ENCODE data around the gene RER1.

Gene RER1

GRCh38 chr1:2446861-2447260 lies 55.2 kb downstream of the RER1 start:
- DNase-seq (ENCODE audit: low read depth): no peak

- DNase-seq (ENCODE audit: low read depth): no peak
These were observed 55.8 kb downstream of the RER1 start for GRCh38 chr1:2447276-2448097.

GRCh38 chr1:2448098-2448445 lies 56.4 kb downstream of the RER1 start:
- no peak for DNase-seq (ENCODE audit: low read depth)

DNA sequence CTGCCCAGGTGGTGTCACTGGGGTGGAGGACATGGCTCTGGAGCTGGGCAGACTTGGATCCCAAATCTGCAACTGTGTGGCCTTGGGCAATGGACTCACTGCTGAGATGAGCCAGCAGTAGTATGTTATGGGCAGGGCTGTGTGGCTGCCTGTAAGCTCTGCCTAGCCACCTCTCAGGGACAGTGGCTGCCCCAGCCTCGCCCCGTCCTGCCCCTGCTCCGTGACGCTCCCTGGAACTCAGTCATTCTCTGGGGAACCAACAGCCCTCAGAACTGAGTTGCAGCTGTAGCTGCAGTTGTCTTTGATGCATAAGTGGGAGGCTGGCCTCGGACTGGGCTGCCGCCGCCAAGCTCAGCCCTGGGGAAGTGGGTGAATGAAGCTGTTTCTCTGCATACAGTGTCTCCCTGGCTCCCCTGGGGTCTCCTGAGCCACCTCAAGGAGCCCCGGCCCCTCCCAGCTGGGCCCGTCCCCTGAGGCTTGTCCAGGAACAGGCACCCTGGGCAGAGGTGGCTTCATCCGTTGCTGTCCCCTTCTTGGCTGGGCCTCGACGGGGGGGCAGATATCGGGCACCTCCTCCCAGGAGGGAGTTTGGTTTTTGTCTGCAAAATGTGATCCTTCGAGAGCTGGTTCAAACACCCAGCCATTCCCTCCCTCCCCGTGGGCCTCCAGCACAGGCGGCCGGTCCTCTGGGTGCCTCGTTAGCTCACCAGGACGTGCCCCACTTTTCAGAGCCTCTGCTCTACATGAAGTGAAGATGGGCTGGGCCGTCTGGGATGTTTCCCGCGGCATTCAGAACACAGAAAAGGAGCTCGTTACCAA lies 58.2 kb downstream of the RER1 start:
- no peak for DNase-seq (ENCODE audit: low read depth)

- DNase-seq (ENCODE audit: low read depth): no peak
These were observed 60.1 kb downstream of the RER1 start for GRCh38 chr1:2451741-2452140.

GRCh38 chr1:2452201-2452931 lies 60.7 kb downstream of the RER1 start:
- no peak for DNase-seq (ENCODE audit: low read depth)

DNA sequence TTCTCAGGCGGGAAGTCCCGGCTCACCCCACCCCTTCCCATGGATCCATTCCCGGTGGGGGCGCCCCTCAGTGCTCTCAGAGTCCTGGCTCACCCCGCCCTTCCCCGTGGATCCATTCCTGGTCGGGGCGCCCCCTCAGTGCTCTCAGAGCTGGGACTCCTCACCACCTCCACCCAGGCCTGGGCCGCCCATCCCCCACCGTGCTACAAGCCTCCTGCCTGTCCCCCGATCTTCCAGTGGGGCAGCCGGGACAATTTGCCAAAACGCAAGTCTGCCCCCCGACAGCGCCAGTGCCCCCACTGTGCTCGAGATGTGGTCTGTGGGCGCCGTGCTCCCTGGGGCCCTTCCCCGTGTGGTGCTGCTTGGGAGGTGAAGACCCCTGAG lies 61.3 kb downstream of the RER1 start:
- no peak for DNase-seq (ENCODE audit: low read depth)

DNA sequence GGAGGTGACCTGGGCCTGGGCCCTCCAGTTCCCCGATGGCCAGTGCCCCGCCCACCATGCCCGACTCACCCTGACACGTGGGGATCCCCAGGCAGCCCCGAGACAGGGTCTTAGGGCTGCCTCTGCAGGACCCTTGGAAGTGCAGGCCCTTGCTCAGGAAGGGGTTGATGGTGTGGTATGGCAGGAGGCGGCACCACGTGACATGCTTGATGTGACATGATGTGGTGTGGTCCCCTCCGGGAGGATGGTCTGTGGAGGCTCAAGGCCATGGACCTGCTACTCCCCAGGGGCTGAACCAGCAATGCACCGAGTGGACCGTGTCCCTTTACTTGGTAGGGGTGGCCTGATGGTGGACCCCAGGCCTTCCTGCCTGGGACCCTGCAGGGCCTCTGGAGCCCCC lies 62.6 kb downstream of the RER1 start:
- DNase-seq (ENCODE audit: low read depth): no peak

Data from fibroblast of the conjunctiva (primary cell).